Measurements from ENCODE around the gene DOCK3. TPM values are rescaled to one million over a fixed set of nuclear protein-coding genes. Genes with fewer than 3 reads are reported as not detected.

The DOCK3 gene
- total RNA-seq, 2 donors from 2014 or later: 7.7 to 8.5 TPM

DNA sequence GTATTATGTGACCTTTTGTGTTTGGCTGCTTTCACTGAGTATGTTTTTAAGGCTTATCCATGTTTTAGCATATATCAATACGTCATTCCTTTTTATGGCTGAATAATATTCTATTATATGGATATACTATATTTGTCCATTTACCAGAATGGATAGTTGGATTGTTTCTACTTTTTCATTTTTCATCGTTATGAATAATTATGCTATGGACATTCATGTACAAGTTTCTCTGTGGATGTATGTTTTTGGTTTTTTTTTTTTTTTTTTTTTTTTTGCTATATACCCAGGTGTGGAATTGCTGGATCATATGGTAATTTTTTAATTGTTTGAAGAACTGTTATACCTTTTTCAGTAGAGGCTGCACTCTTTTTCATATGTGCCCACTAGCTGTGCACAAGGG, 23.5 kb downstream of the DOCK3 start:
- 80% methylated on average over 1 of the region's 2 CpGs; no CpG with 5 or more reads in 1 of the 2 experiments for WGBS, 2 experiments (ENCODE audit: insufficient coverage in 1 of 2, insufficient read length in 1 of 2)
- no peak overlapping the region for H3K4me3 ChIP-seq (ENCODE audit: low read length)
- no peaks in the 10 kb centered on the region for H3K36me3 ChIP-seq (ENCODE audit: control insufficient read depth, insufficient read depth, low read length)
- no peaks in the 10 kb centered on the region for H3K27me3 Mint-ChIP-seq (ENCODE audit: insufficient read depth)
- no peaks in the 10 kb centered on the region for H3K4me1 Mint-ChIP-seq
- TF ChIP-seq, protein P1, sequence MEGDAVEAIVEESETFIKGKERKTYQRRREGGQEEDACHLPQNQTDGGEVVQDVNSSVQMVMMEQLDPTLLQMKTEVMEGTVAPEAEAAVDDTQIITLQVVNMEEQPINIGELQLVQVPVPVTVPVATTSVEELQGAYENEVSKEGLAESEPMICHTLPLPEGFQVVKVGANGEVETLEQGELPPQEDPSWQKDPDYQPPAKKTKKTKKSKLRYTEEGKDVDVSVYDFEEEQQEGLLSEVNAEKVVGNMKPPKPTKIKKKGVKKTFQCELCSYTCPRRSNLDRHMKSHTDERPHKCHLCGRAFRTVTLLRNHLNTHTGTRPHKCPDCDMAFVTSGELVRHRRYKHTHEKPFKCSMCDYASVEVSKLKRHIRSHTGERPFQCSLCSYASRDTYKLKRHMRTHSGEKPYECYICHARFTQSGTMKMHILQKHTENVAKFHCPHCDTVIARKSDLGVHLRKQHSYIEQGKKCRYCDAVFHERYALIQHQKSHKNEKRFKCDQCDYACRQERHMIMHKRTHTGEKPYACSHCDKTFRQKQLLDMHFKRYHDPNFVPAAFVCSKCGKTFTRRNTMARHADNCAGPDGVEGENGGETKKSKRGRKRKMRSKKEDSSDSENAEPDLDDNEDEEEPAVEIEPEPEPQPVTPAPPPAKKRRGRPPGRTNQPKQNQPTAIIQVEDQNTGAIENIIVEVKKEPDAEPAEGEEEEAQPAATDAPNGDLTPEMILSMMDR (conservative IDR thresholded peaks at IDR 0.05): no peak
- no peaks in the 10 kb centered on the region for H3K27me3 ChIP-seq (ENCODE audit: control insufficient read depth, insufficient read depth, low read length, poor library complexity, severe bottlenecking)
- H3K27ac ChIP-seq (ENCODE audit: low read depth, low read length): no peak overlapping the region
- H3K4me3 Mint-ChIP-seq: no peak overlapping the region
- H3K27ac Mint-ChIP-seq: no peak overlapping the region
- no peak for DNase-seq
- H3K36me3 Mint-ChIP-seq (ENCODE audit: low read depth): peaks cover 24% of the 10 kb centered on the region
- peaks cover 48% of the 10 kb centered on the region for H3K9me3 Mint-ChIP-seq
- H3K9ac ChIP-seq (ENCODE audit: extremely low read depth, low read length, poor library complexity, severe bottlenecking): no peak overlapping the region
- no peaks in the 10 kb centered on the region for H3K4me1 ChIP-seq (ENCODE audit: control insufficient read depth, insufficient read depth, low read length)
- peaks cover 42% of the 10 kb centered on the region for H3K9me3 ChIP-seq (ENCODE audit: control insufficient read depth, low read length)

DNA sequence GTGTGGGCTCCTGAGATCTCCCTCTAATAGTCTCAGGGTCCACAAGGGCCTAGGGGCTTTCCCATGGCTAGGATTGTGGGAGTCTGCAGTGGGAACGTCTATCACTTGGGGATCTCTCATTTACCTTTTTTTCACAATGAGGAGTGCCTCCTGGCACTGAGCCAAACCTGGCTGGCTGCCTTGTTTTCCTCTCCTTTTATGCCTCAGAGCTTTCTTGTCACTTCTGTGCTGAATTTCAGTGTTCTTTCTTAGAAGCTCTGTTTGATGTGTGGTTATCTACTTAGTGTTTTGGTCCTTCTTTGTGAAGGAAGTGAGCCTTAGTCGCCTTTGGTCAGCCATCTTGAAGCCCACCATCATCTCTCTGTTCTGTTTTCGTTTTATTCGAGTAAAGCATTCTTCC, 33.9 kb downstream of the DOCK3 start:
- TF ChIP-seq, protein P1 (conservative IDR thresholded peaks at IDR 0.05): no peak
- Histone ChIP-seq H3K4me1 (ENCODE audit: control insufficient read depth, insufficient read depth, low read length) (no peaks in the 10 kb centered on the region), H3K27ac (ENCODE audit: low read depth, low read length) (no peak overlapping the region), H3K9ac (ENCODE audit: extremely low read depth, low read length, poor library complexity, severe bottlenecking) (no peak overlapping the region), H3K27me3 (ENCODE audit: control insufficient read depth, insufficient read depth, low read length, poor library complexity, severe bottlenecking) (no peaks in the 10 kb centered on the region), H3K4me3 (ENCODE audit: low read length) (no peak overlapping the region), H3K36me3 (ENCODE audit: control insufficient read depth, insufficient read depth, low read length) (no peaks in the 10 kb centered on the region), H3K9me3 (ENCODE audit: control insufficient read depth, low read length) (peaks cover 5% of the 10 kb centered on the region)
- no peak for DNase-seq
- peaks cover 6% of the 10 kb centered on the region for H3K9me3 Mint-ChIP-seq
- H3K4me3 Mint-ChIP-seq: no peak overlapping the region
- 92% methylated on average over 4 of the region's 4 CpGs; no CpG with 5 or more reads in 1 of the 2 experiments for WGBS, 2 experiments (ENCODE audit: insufficient coverage in 1 of 2, insufficient read length in 1 of 2)
- peaks cover 10% of the 10 kb centered on the region for H3K4me1 Mint-ChIP-seq
- no peaks in the 10 kb centered on the region for H3K27me3 Mint-ChIP-seq (ENCODE audit: insufficient read depth)
- H3K36me3 Mint-ChIP-seq (ENCODE audit: low read depth): peaks cover 3% of the 10 kb centered on the region
- no peak overlapping the region for H3K27ac Mint-ChIP-seq

DNA sequence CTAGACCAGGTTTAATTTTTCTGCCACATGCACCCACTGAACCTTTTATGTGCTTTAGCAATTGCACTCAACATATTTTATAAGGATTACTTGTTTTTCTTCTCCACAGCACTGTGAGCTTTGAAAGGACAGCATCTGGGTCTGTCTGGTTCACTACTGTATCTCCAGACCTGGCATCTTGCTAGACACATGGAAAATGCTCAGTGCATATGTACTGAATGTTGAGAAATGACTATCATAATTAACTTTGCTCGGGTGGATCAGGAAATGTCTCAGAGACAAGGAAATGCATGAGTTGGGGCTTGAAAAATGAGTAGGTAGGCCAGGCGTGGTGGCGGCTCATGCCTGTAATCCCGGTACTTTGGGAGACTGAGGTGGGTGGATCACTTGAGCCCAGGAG, 40.2 kb downstream of the DOCK3 start:
- peaks cover 4% of the 10 kb centered on the region for H3K4me1 Mint-ChIP-seq
- no peaks in the 10 kb centered on the region for H3K9me3 Mint-ChIP-seq
- Histone ChIP-seq H3K4me1 (ENCODE audit: control insufficient read depth, insufficient read depth, low read length) (no peaks in the 10 kb centered on the region), H3K27me3 (ENCODE audit: control insufficient read depth, insufficient read depth, low read length, poor library complexity, severe bottlenecking) (no peaks in the 10 kb centered on the region), H3K36me3 (ENCODE audit: control insufficient read depth, insufficient read depth, low read length) (no peaks in the 10 kb centered on the region), H3K9ac (ENCODE audit: extremely low read depth, low read length, poor library complexity, severe bottlenecking) (no peak overlapping the region), H3K27ac (ENCODE audit: low read depth, low read length) (no peak overlapping the region), H3K9me3 (ENCODE audit: control insufficient read depth, low read length) (peaks cover 5% of the 10 kb centered on the region), H3K4me3 (ENCODE audit: low read length) (no peak overlapping the region)
- no peaks in the 10 kb centered on the region for H3K27me3 Mint-ChIP-seq (ENCODE audit: insufficient read depth)
- peaks cover 3% of the 10 kb centered on the region for H3K36me3 Mint-ChIP-seq (ENCODE audit: low read depth)
- TF ChIP-seq, protein P1 (conservative IDR thresholded peaks at IDR 0.05): no peak
- WGBS, 2 experiments (ENCODE audit: insufficient coverage in 1 of 2, insufficient read length in 1 of 2): 87 to 100% methylated on average over 2 to 4 of the region's 4 CpGs
- no peak overlapping the region for H3K27ac Mint-ChIP-seq
- no peak for DNase-seq
- H3K4me3 Mint-ChIP-seq: no peak overlapping the region
